CD4-positive, alpha-beta T cell treated with Interleukin-21 for 1 hour (primary cell): ENCODE measurements around the gene DHRS12.

ENCODE experiments used
- DNase-seq: peaks from one replicate; pipeline ENCODE4 v3.0.0-alpha.2; 2020

DHRS12 gene

DNA sequence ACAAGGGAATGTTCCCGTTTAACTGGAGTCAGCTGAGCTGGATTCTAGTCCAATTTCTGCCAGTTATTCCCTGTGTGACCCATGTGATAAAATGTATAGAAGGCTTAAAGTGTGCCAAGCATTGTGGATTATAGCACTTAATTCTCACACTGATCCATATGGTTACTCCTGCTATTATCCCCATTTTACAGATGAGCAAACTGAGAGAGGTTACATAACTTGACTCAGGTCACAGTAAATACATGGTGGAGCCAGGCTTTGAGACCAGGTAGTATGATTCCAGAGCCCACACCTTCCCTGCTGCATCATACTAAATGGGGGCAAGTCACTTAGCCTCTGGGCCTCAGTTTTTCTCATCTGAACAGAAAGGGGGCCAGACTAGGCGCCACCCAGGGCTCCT, 2.0 kb upstream of the DHRS12 start:
- no peak for DNase-seq

DNA sequence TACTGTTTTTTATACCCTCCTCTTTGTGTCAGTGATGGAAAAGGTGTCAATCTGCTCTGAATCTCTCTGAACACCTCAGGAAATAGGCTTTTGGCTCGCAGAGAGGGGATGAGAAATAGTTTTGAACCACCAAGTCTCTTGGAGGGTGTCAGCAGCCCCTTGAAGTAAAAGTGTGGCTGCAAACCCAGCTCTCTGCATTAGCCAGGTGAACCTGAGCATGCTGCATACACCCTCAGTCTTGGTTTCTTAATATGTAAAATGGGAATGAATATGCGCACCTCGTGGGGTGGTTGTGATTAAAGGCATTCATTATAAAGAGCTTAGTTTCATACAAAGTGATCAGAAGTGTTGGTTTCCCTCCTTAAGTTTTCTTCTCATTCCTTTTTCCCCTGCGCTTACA, 1.4 kb upstream of the DHRS12 start:
- DNase-seq = no peak

DNA sequence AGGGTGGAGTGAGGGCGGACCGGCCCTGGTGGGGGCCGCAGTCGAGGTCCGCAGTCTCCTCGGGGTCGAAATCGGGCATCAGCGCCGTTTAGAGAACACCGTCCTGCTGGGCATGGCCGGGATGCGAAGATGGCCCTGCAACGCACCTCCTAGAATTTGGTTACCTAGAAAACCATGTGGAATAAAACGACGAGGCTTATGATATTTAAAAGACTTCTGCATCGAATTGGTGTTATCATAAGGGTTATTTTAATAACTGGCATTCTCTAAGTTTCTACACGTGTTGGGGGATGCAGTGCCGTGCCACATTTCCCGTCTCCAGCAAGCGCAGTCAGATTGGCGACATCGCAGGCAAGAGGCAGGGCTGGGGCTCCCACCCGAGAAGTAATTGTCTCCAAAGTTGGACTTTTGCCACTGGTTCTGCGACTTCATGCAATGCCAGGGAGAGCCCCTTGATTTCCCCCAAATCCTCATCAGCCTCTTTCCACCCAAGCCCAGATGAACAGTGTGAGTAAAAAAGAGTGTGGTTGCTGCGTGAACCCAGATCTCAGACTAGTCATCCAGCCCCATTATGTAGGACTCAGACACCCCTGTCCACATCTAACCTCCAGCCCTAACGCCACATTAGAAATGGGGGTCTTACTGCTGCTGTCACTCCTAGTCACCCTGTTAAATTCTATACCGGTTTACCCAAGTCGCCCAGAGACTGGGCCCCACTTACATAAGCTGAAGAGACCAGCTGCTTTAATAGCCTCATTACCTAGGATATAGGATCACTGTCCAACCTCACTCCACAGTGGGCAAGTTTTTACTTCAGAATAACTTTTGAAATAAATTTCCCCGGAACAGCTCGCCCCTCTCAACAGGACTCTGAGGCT, 571 bp upstream of the DHRS12 start:
- peak; percentile 59 for DNase-seq

DNA sequence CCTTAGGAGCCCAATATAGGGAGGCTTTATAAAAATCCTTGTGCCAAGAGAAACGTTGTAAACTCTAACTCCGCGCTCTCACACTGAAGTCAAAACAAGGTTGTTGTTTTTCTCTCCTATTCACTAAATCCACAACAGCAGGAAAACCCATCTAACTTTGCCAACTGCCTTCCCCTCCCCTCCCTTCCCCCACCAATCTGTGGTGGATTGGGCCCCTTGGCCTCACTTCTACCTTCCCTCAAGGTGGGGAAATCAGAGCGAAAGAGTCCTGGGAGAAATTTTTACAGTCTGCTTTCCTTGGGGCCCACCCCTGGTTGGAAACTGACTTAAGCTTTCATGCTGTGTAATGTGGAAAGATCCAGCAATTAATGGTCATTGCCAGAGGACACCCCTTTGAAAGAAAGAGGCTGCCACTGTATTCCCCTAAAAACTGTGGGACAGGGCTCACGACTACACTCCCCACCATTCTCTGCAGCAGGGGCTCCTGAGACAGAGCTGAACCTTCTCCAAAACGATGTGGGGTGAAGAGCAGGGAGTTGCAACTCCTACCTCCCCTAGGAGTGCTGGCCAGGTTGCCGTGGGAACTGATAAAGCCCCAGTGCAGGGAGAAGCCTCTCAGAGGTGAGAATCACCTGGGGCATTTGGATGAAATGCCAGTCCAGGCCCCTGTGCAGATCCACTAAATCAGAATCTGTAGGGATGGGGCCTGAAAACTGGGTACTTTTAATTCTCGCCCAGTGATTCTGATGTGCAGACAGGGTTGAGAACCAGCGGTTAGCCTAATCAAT, 1.1 kb downstream of the DHRS12 start:
- peak; percentile 34 for DNase-seq

DNA sequence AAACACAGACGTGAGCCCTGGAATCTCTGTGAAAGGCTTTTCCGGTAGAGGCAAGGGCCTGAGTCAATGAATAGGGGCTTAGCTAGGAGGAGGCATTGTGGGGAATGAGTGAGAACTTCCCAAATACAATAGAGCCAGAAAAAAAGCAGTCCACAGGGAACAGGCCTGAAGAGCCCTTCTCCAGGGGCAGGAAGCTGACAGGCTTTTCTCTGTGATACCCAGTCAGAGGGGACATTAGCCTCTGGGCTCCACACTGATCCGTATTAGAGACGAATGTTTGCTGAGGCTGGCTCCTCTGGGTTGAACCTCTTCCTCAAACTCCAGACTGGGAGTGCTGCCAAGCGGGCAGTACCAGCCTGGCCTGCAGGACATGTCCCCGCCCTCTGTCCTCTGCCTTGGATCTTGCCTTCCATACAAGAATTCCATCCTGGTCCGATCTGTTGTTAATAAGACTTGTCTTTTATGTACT, 2.3 kb downstream of the DHRS12 start:
- no peak for DNase-seq

DNA sequence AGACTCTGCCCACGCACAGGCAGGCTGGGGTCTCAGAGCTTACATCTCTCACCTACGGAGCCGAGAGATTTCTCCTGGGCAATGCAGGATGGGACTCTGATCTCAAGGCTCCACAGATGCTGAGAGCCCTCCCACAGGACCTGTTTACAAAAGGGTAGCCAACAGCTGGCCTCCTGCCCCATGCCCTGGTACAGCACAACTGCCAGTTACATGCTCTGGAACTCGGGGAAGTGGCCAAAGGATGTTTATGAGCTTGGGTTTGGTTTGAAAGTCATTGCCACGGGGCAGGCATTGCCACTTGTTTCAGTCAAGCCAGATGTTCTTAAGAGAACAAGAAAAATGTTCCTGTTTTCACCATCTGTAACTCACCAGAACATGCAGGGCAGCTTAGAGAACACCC, 3.5 kb downstream of the DHRS12 start:
- no peak for DNase-seq

GRCh38 chr13:51799261-51799660, 4.7 kb downstream of the DHRS12 start:
- DNase-seq = no peak

GRCh38 chr13:51797664-51798488, 6.1 kb downstream of the DHRS12 start:
- peak; percentile 79 for DNase-seq

- no peak for DNase-seq
Observed at GRCh38 chr13:51796546-51796945, 7.4 kb downstream of the DHRS12 start.

DNA sequence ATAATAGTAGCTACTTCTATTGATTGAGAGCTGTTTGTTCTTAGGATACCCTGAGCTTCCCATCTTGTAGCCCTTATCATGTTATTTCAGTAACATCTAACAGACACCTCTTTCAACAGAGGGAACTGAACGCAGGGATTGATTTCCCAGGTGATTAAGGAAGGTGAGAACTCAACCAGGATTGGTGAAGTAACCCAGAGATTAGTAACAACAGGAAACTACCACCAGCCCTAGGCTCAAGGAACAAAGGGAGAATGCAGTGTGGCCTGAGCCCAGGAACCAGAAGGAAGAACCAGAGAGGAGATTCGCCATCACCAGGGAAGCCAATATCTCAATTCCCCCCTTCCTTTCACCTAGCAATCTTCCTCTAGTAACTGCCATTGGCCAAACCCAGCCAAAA, 8.5 kb downstream of the DHRS12 start:
- no peak for DNase-seq

GRCh38 chr13:51794964-51795363, 9.0 kb downstream of the DHRS12 start:
- DNase-seq = no peak

DNA sequence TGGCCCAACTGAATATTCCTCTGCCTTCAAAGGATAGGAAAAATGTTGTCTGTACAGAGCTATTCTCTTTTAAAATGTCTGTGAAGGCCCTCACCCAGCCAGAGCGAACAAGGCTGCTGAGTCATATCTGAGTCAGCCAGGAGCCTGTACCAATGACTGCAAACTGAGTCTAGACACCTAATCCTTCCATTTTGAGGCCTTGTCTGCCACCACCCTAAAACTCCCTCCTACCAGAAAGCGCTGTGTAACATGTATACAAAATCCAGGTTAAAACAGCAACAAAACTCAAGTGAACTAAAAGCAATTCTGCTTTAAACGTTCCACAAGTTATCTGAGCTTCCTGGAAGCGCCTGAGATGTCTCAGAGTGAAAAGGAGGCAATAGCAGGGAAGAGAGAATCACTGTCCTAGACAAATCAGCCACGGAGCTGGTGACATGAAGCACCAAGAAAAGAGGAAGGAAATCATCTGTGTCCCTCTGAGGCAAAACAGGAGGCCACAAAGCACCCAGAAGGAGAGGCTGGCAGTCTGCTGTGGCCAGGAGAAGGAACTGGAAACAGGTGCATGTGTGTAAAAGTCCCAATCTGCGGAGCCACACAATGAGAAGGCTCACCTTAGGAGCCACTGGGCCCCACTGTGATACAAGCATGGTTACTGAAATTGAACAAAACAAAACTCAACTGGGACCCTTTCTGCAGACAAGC, 10.2 kb downstream of the DHRS12 start:
- DNase-seq = peak; percentile 21

DNA sequence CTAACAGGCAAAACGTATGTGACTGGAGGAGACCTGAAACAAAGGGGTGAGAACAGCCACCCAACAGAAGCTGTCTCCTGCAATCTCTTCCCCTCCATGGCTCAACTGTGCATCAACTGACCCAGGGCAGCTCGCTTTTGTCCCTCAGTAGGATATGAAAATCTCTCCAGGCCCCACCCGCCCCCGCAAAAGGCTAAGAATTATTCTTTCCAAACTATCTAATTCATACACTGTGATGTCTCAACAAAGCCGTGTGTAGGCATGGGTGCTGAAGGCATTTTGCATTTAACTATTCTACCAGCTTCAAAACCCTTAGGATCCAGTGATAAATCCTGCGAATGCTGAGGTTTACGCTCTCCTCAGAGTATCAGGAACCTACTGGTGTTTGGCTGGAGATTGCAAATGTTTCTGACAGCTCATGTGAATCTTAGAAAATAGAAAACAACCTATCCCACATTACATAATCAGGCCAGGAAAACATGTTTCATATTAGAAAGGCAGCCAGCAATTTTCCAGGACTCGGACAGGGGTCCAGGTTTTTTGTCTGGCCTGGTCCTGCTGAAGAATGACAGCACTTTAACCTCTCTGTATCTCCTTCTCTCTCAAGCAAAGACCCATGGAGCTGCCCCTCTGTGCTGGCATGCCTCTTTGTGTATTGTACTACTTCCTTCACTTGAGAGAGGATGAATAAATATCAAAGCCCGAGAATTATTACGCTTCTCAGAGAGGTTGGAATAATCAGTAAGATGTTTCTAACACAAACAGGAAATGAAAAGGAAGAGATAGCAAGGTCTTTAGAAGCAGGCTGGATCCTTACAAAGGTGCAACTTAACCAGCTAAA, 17.3 kb downstream of the DHRS12 start:
- DNase-seq = no peak

GRCh38 chr13:51785712-51786424, 18.1 kb downstream of the DHRS12 start:
- no peak for DNase-seq

- no peak for DNase-seq
Observed at GRCh38 chr13:51784097-51784496, 19.9 kb downstream of the DHRS12 start.

- DNase-seq = no peak
Observed at GRCh38 chr13:51783428-51784094, 20.4 kb downstream of the DHRS12 start.

GRCh38 chr13:51782026-51782710, 21.8 kb downstream of the DHRS12 start:
- no peak for DNase-seq

GRCh38 chr13:51781246-51782022, 22.5 kb downstream of the DHRS12 start:
- no peak for DNase-seq

- DNase-seq = no peak
Observed at GRCh38 chr13:51780099-51780498, 23.9 kb downstream of the DHRS12 start.
